RPMI7951 (cell line): ENCODE data around the gene USF3. TPM values are rescaled to one million over a fixed set of nuclear protein-coding genes. Genes with fewer than 3 reads are reported as not detected.

ENCODE experiments used
- DNase-seq: peaks from one replicate; pipeline ENCODE4 v3.0.0-alpha.2; 2012; ENCODE audit warnings: low read depth
- total RNA-seq: library from RNA; depleted of rRNA; stranded (reverse); fragments of >200 nt; shearing (Covaris generic); gene quantifications from 2 replicates; pipeline ENCODE4 v1.2.3, GENCODE V29; 2014; rRNA removed

The USF3 gene
- total RNA-seq, 1 experiment from 2014 or later, result 10.6 TPM

DNA sequence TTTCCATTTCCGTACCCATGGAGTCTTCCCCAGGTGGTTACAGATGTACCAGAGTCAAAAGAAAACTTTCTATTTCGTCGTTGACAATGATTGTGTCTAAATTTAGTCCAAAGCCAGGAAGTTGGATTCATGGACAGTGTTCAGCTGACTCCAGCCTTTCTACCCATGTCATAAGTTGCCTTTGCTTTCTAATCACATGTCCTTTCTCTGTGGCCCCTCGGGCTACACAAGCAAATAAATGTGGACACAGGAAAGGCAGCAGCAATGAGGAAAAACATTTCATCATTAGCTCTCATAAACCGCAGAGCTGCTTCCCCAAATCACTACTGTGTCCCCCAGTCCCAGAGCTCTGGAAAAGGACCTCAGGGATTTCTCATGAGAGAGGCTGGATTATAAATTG, 82.0 kb downstream of the USF3 start:
- peak; percentile 61 for DNase-seq

GRCh38 chr3:113607219-113607596, 89.2 kb downstream of the USF3 start:
- DNase-seq, result no peak

GRCh38 chr3:113606539-113607218, 89.8 kb downstream of the USF3 start:
- no peak for DNase-seq

GRCh38 chr3:113602836-113603235, 93.6 kb downstream of the USF3 start:
- no peak for DNase-seq

DNA sequence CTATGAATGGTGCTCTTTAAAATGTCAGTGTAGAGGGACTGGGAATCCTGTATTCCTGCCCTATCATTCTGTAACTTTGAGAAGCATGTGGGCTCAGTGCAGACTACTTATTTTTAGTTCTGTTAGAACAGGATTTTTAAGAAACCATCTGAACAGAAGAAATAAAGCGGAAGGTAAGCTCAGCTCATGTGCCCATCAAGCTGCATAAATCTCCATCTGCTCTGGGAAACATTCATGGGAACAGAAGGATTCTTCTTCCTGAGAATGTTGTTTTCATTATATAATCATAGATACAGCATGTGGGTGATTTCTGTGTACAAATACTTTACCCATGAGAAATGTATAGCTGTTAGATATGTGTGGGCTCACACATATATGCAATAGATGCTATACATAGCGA, 94.2 kb downstream of the USF3 start:
- DNase-seq, result no peak

- DNase-seq, result no peak
These were observed 95.2 kb downstream of the USF3 start for GRCh38 chr3:113601240-113601639.

DNA sequence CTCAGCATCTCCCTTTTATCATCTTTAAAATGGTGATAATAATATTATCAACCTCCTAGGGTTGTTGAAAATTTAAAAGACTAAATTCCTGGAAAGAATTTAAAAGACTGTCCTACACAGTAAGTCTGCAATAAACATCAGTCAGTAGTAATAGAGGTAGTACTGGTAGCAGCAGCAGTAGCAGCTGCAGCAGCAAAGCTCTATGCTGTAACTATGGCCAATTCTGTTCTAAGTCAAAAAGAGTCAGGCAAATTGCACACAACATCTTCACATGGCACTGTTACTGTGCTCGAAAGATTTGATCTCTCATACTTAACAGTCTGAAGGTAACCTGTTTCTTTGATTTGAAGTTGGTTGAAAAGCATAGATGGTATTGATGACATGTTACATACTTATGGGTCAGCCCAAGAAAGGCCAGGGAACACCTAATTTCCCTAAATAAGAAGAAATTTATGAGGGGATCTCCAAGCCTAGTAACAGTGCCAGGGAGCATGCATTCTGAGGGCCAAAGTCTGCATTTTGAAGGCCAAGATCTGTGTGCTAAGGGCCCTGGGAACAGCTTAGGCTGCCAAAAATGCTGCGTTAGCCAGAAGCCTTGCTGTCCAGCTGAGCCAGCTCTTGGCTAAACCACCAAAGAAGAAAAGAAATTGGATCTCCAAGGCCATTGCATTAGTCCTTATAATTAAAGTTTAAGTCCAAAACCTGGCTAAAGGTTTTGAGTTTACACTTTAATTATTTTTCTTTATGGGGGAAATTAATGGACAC, 95.8 kb downstream of the USF3 start:
- DNase-seq, result no peak

Other genes with a start within 250 kb of the USF3 start
- gene SPICE1, start 181.5 kb downstream of the USF3 start, total RNA-seq, result 12.8 and 17.7 TPM in 2 replicates
- under 0.01 TPM in 1 of 2 replicates, not detected in the other for gene SIDT1, start 164.1 kb downstream of the USF3 start, total RNA-seq
- 203 and 212 TPM in 2 replicates for gene NAA50, start 49.6 kb upstream of the USF3 start, total RNA-seq
- gene ATP6V1A, start 50.4 kb upstream of the USF3 start, total RNA-seq, result 65.1 and 75.0 TPM in 2 replicates
- 3.6 and 6.0 TPM in 2 replicates for gene GRAMD1C, start 142.1 kb upstream of the USF3 start, total RNA-seq